GM12874 (cell line): Measurements from ENCODE around the gene CNGA3.
A peak's percentile ranks its signal among the peaks of the same experiment; 100 is the strongest.

ENCODE experiments used
- CTCF ChIP-seq: IDR thresholded peaks from 2 replicates; pipeline ENCODE4 v1.5.1; 2011; ENCODE audit warnings: low read depth, mild to moderate bottlenecking, control low read depth, low read length, moderate library complexity; ENCODE audit not compliant: insufficient read depth

CNGA3 gene

DNA sequence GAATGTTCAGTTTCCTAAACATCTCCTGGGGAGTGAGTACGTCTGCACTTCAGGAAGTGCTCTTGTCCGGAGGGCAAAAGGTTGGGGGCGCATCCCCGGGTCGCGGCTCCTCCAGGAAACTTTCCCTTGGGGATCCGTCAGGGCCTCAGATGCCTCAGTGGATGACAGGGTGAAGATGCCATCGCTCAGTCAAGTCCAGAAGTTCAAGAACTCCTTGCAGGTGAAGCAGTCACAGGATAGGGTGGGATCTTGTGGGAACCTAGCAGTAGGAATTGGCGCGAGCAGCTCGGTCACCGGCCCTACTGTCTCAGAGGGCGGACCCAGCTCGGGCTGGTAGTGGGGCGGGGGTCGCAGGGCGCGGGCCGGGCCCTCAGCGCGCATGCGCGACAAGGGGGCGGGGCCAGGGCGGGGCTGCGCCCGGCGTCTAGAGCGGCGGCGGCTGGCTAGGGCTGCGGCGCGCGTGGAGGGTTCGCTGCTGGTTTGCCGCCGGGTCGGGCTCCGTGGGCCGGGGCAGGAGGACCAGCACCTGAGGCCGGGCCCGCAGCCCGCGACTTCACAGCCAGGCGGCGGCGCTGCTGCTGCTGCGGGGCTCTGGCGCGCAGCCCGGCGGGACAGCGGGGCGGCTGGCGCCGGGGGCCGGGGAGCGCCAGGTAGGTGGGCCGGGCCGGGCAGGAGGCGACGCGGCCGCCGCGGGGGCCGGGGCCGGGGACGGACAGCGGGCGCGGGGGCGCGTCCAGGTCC, 98.3 kb downstream of the CNGA3 start, which contains the start of gene INPP4A:
Gene INPP4A (plus strand): TSS at position 423 of the 741 bp plus-strand sequence. CDS start 75,191 bp downstream, outside the sequence.
- TF ChIP-seq CTCF, result peak; percentile 13; the same call in 1 of the 2 replicates

- TF ChIP-seq CTCF, result no peak
Observed at GRCh38 chr2:98445177-98445682, 99.0 kb downstream of the CNGA3 start.

GRCh38 chr2:98445683-98446581, 99.7 kb downstream of the CNGA3 start:
- no peak for TF ChIP-seq CTCF

DNA sequence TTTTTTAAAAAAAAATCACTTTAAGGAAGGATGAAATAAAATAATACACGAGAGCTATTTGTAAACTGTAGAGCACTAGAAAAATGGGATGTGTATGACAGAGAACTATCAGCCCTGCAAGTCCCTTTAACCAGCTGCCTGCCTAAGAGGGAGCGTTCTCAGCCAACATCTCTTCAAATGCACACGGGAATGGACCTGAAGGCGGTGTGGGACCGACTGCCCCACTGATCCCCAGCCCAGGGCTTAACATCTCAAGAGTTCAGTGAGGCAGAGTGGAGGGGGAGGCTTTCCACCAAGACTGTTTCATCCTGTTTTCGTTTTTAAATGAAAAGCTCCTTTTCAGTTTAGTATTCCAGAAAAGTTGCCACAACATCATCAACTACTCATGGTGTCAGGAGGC, 100.6 kb downstream of the CNGA3 start:
- no peak for TF ChIP-seq CTCF
